ENCODE measurements around the gene ZBTB34.

ZBTB34 gene

DNA sequence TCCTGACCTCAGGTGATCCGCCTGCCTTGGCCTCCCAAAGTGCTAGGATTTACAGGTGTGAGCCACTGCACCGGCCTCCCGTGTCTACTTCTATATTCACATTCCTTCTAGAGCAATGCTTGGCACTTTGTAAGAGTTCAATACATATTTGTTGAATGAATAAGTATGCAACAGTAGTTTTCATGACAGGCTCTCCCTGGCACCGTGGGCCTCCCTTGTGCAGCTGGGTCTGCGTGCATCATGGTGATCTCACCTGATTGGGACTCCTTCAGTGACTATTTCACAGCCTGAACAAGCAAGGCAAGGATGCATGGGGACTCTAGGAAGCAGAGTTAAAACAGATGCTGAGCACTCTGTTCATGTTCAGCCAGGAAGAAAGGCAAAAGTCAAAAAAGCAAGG is 6.8 kb upstream of the ZBTB34 start:
- Mint-ChIP-seq H3K27me3 (ENCODE audit: low read depth) (peaks cover 60% of the 10 kb centered on the region), H3K27ac (no peak overlapping the region), H3K4me1 (ENCODE audit: low read depth) (no peaks in the 10 kb centered on the region), H3K9me3 (no peaks in the 10 kb centered on the region), H3K4me3 (no peak overlapping the region), H3K36me3 (ENCODE audit: low read depth) (no peaks in the 10 kb centered on the region)

DNA sequence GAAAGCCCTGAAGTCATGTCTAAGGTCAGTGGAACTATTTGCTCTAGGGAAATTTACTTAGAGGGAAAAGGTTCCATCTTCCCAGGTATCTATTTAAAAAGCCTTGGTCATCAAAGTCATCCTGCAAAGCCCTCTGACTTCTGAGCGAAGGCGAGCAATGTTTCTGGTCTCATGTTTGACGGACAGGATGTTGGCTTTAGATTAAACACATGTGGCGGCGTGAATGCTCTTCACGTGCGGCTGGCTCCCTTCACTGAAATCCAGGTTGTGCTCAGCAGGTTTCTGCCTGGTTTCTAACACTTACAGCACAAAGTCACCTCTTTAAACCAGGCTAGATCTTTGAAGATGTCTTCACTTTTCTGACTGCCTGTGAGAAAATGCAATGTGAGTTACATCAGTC is 5.7 kb upstream of the ZBTB34 start:
- H3K9me3 Mint-ChIP-seq = no peaks in the 10 kb centered on the region
- no peak overlapping the region for H3K4me3 Mint-ChIP-seq
- H3K36me3 Mint-ChIP-seq (ENCODE audit: low read depth) = no peaks in the 10 kb centered on the region
- H3K27ac Mint-ChIP-seq = no peak overlapping the region
- H3K4me1 Mint-ChIP-seq (ENCODE audit: low read depth) = no peaks in the 10 kb centered on the region
- peaks cover 60% of the 10 kb centered on the region for H3K27me3 Mint-ChIP-seq (ENCODE audit: low read depth)

DNA sequence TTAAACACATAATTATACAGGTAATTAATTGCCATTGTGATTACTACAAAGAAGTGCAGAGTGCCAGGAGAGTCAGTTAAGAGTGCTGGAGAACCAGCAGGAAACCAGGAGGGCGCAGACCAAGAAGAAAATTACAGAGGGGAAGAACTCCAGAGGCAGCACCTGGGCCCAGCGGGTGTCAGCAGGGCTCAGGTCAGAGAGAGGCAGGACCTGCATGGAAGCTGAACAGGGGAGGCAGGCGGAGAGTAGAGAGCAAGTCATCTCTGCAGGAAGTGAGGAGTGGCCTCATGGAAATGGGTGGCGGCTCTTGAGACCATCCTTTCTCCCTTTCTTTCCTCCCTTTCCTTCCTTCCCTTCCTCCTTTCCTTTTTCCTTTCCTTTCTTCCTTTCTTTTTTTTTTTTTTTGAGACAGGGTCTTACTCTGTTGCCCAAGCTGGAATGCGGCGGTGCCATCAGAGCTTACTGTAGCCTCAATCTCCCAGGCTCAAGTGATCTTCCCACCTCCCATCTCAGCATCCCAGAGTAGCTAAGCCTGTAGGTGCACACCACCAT is 4.0 kb upstream of the ZBTB34 start:
- H3K4me3 Mint-ChIP-seq = no peak overlapping the region
- H3K27me3 Mint-ChIP-seq (ENCODE audit: low read depth) = peaks cover 56% of the 10 kb centered on the region
- no peaks in the 10 kb centered on the region for H3K36me3 Mint-ChIP-seq (ENCODE audit: low read depth)
- H3K27ac Mint-ChIP-seq = no peak overlapping the region
- H3K4me1 Mint-ChIP-seq (ENCODE audit: low read depth) = peaks cover 2% of the 10 kb centered on the region
- no peaks in the 10 kb centered on the region for H3K9me3 Mint-ChIP-seq

DNA sequence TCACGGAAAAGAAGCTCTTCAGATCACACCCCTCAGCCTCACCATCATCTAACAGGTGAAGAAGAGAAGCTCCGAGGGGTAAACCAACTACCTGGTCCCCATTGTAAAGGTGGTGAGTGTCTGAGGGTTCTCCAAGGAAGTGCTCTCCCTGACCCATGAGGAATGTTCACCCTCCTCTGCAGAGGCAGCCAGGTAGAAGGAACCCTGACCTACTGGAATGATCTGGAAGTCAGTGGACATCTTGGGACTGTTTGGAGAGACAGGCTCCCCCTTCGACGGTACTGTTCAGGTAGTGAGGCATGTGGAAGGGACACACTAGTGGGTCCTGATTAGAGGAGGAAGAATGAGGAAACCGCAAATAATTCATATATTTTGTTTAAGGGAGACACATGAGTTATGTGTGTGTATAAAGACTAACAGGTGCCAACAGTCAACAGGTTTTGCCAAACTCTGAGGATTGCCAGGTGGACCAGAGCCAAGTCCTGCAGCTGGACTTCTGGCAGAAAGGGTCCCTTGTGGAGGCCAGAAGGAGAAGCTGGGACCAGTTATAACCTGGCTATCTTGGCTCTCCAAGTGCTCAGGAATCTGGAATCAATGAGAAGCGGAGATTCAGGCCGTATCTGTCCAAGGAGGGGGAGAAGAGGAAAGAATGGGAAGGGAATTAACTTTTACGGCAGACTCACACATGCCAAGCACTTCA is 3.0 kb upstream of the ZBTB34 start:
- Mint-ChIP-seq H3K27me3 (ENCODE audit: low read depth) (peaks cover 46% of the 10 kb centered on the region), H3K4me3 (no peak overlapping the region), H3K36me3 (ENCODE audit: low read depth) (no peaks in the 10 kb centered on the region), H3K4me1 (ENCODE audit: low read depth) (peaks cover 13% of the 10 kb centered on the region), H3K9me3 (no peaks in the 10 kb centered on the region), H3K27ac (no peak overlapping the region)

DNA sequence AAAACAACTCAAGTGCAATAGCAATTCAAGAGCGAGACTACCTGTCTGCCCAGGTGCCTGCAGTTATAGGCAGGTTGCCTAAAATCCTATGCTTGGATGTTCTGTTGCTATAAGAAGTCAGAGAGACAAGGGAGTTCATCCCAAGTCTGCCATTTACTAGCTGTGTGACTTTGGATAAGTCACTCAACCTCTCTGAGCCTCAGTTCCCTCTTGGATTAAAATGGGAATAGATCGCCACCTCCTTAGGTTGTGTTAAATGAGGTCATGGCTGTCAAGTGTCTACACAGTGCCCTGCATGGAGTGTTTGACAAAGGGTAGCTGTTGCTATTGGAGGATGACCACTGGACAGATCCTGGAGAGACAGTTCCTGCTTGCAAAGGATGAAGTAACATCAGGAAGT is 1.3 kb upstream of the ZBTB34 start:
- Mint-ChIP-seq H3K4me1 (ENCODE audit: low read depth) (peaks cover 21% of the 10 kb centered on the region), H3K27me3 (ENCODE audit: low read depth) (peaks cover 34% of the 10 kb centered on the region), H3K4me3 (peak overlapping the region; percentile 82), H3K27ac (peak overlapping the region; percentile 82), H3K9me3 (no peaks in the 10 kb centered on the region), H3K36me3 (ENCODE audit: low read depth) (no peaks in the 10 kb centered on the region)

DNA sequence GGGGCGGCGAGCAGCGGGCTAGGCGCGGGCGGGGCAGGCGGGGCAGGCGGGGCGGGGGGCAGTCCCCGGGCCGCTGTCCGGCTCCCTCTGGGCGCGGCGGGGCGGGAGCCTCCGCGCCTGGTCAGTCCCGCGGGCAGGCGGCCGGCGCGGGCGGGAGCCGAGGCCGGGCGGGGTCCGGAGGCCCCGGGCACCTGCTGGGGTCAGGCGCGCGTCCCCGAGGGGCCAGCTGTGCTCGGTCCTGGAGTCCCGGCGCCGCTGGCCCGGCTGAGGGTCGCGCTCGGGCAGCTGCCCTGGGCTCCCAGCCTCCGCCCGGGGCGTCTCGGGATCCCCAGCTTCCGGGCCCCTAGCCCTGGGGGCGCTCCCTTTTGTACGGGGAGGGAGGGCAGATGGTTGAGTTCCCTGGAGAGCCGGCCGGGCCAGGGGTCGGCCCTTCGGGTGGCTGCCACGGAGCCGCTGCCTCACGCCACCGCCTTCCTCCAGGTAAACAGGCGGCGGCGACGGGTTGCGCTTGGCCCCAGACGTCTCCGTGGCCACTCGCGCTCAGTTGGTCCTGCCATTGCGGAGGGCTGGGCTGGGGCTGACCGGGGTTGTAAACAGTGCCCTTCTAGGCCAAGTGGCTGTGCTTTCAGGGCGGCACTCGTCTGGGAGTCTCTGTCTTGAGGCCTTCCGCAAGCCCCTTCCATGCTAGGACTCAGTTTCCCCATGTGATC is 473 bp downstream of the ZBTB34 start:
- H3K4me1 Mint-ChIP-seq (ENCODE audit: low read depth) = peaks cover 21% of the 10 kb centered on the region
- peaks cover 5% of the 10 kb centered on the region for H3K36me3 Mint-ChIP-seq (ENCODE audit: low read depth)
- peaks cover 21% of the 10 kb centered on the region for H3K27me3 Mint-ChIP-seq (ENCODE audit: low read depth)
- no peaks in the 10 kb centered on the region for H3K9me3 Mint-ChIP-seq
- peak overlapping the region; percentile 92 for H3K4me3 Mint-ChIP-seq
- H3K27ac Mint-ChIP-seq = peak overlapping the region; percentile 86

DNA sequence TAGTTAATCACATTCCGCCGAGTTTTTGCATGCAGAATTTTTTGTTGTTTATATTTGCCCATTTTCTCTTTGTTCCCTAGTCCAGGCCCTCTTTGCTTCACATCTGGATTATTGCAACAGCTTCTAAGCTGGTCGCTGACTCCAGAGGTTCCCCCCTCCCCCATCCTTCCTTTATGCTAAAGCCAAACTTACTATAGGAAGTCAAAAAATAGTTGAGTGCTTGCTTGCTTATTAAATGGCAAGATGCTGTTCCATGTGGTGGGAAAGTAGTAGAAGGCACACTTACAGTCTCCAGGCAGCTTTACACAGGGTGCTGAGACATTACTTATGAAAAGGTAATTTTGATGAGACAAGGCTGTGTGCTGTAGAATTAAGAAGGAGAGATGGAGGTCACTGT is 1.3 kb downstream of the ZBTB34 start:
- H3K27ac Mint-ChIP-seq = peak overlapping the region; percentile 86
- H3K36me3 Mint-ChIP-seq (ENCODE audit: low read depth) = peaks cover 11% of the 10 kb centered on the region
- H3K4me1 Mint-ChIP-seq (ENCODE audit: low read depth) = peaks cover 21% of the 10 kb centered on the region
- no peaks in the 10 kb centered on the region for H3K9me3 Mint-ChIP-seq
- H3K4me3 Mint-ChIP-seq = peak overlapping the region; percentile 92
- peaks cover 16% of the 10 kb centered on the region for H3K27me3 Mint-ChIP-seq (ENCODE audit: low read depth)

DNA sequence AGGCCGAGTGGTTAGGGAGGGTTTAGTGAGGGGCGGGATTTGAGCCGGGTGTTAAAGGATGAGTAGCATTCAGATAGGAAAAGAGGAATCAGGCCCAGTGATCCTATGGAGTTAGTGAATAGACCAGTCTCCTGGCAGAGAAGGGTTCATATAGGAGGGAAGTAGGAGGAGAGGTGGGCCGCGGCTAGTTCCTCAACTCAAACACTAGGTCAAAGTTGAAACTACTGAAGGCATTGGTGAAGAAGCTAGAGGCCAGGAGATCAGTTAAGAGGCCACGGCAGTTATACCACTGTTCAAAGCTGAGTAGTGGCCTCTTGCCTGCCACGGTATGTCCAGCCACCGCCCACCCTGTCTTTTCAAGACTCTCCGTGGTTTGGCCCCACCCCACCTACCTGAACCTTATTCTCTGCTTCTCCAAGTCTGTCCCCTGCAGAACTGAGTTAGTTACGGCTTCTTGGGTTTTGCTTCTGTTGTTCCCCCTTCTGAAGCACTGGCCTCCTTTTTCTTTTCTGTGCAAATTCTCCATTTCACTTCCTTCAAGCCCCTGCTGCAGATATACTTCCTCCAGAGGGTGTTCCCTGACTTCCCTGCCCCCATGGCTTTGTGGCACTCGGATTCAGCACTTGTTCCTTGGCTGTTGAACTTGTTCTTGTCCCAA is 1.8 kb downstream of the ZBTB34 start:
- Mint-ChIP-seq H3K4me3 (peak overlapping the region; percentile 92), H3K27me3 (ENCODE audit: low read depth) (peaks cover 13% of the 10 kb centered on the region), H3K36me3 (ENCODE audit: low read depth) (peaks cover 14% of the 10 kb centered on the region), H3K27ac (peak overlapping the region; percentile 12), H3K9me3 (no peaks in the 10 kb centered on the region), H3K4me1 (ENCODE audit: low read depth) (peaks cover 21% of the 10 kb centered on the region)

DNA sequence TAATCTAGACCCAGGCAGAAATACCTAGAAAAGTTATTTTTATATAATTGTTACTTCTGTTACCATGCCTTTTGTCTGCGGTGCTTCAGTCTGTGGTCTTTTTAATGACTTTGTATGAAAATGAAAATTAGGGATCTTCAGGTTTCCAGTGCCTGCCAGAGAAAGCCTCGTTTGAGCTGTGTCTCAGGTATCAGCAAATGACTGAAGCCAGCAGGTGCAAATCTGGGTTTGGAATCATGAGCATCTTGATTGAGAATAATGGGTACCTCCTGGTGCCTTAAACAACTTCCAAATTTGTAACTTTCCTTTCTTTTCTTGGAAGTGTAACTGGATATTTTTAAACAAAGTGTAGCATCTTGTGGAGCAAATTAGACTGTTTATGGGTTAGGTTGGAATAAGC is 4.3 kb downstream of the ZBTB34 start:
- Mint-ChIP-seq H3K27ac (no peak overlapping the region), H3K36me3 (ENCODE audit: low read depth) (peaks cover 24% of the 10 kb centered on the region), H3K4me3 (no peak overlapping the region), H3K4me1 (ENCODE audit: low read depth) (peaks cover 21% of the 10 kb centered on the region), H3K9me3 (no peaks in the 10 kb centered on the region), H3K27me3 (ENCODE audit: low read depth) (no peaks in the 10 kb centered on the region)

DNA sequence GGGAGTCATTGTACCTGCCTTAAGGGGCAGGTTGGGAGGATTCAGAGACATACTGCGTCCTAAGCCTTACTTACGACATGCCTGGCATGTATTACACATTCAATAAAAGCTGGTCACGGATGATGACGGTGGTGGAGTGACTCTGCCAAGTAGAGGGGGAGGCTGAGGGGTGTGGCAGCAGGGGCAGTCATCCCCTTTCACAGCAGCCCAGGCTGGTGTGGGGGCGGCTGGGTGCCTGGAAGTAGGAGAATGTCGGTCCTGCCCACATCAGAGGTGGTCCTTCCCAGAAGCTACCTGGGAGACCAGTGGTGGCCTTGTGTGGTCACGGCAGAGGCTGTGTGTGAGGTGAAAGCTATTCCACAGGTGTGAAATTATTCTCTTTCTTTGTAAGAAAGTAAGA is 8.9 kb downstream of the ZBTB34 start:
- no peak overlapping the region for H3K4me3 Mint-ChIP-seq
- H3K4me1 Mint-ChIP-seq (ENCODE audit: low read depth) = peaks cover 4% of the 10 kb centered on the region

DNA sequence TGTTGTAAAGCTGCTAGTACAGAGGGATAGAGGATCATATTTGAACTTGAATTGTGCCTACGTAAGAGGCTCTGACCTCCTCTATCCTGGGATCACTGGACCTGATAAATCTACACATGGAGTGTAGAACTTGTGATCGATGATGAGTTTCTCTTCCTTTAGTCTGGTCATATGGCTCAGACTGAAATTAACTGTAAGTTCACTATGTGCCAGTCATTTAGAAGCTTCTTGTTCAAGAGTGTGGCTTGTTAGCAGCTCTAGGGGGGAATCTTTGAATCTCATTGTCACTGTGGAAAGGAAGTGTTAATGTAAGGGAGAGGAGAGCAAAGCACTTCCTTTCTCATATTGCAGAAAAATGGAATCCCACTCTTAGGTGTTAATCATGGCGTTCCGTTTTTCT is 12.1 kb downstream of the ZBTB34 start:
- H3K4me1 Mint-ChIP-seq (ENCODE audit: low read depth) = peaks cover 18% of the 10 kb centered on the region

More for the DNA sequence above, 8.9 kb downstream of the ZBTB34 start:
- Mint-ChIP-seq H3K27ac (no peak overlapping the region), H3K9me3 (no peaks in the 10 kb centered on the region), H3K36me3 (ENCODE audit: low read depth) (peaks cover 24% of the 10 kb centered on the region), H3K27me3 (ENCODE audit: low read depth) (no peaks in the 10 kb centered on the region)

DNA sequence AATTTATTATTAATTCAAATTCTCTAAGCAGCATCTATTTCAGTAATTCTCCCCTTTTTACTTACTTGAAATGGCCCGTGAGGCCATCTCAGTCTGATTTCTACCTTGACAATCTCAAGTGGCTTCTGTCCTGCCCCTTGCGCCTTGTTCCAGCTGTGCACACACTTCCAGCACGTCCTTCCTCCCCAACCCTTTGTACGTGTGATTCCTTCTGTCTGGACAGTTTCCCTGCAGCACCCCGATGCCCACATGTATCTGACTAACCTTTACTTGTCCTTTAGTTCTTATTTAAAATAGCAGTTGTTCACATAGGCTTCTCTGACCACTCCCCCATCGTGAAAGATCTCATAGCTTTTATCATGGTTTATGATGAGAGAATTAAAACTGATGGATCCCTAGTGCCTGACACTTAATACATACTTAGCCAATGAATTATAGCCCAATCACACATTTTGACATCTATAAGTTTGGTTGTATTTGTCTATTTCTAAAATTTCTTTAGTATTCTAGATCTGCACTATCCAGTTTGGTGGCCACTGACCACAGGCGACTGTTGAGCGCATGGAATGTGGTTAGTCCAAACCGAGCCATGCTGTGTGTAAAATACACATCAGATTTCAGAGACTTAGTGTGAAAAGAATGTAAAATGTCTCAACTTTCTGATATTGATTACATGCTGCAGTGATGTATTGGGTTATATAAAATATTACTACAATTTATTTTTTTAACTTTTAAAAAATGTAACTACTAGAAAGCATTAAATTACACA is 14.3 kb downstream of the ZBTB34 start:
- no peaks in the 10 kb centered on the region for H3K9me3 Mint-ChIP-seq
- no peak overlapping the region for H3K4me3 Mint-ChIP-seq
- peaks cover 13% of the 10 kb centered on the region for H3K36me3 Mint-ChIP-seq (ENCODE audit: low read depth)
- no peak overlapping the region for H3K27ac Mint-ChIP-seq
- peaks cover 18% of the 10 kb centered on the region for H3K4me1 Mint-ChIP-seq (ENCODE audit: low read depth)
- H3K27me3 Mint-ChIP-seq (ENCODE audit: low read depth) = no peaks in the 10 kb centered on the region

More for the DNA sequence above, 12.1 kb downstream of the ZBTB34 start:
- H3K9me3 Mint-ChIP-seq = no peaks in the 10 kb centered on the region
- no peak overlapping the region for H3K4me3 Mint-ChIP-seq
- no peaks in the 10 kb centered on the region for H3K27me3 Mint-ChIP-seq (ENCODE audit: low read depth)
- peaks cover 15% of the 10 kb centered on the region for H3K36me3 Mint-ChIP-seq (ENCODE audit: low read depth)
- H3K27ac Mint-ChIP-seq = no peak overlapping the region

DNA sequence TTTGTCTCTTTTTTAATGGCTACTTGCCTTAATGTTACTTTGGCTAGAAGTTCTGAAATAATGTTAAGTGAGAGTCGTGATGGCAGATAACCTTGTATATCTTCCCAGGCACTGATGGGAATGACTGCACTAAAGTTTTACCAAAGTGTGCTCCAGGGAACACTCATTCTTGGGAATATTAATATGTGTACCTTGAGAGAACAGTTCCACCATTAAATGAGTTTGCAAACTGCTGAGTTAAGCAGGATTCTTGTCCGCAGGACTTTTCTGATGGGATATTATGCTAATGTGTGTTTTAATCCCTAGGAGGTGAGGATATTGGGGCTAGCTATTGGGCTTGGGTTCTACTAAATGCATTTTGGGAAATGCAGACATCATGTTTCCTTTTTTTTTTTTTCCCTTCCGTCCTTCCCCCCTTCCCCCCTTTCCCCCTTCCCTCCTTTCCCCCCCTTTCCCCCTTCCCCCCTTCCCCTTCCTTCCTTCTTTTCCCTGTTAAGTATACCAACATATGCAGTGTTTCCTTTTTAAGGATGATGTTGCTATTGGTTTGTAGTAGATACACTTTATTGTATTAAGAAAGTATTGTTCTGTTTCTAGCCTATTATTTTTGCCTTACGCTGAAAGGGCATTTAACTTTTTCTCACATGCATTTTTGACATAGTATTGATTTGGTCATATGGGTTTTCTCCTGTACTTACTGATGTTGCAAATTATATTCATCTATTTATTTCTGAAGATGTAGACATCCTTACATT is 15.5 kb downstream of the ZBTB34 start:
- Mint-ChIP-seq H3K4me1 (ENCODE audit: low read depth) (peaks cover 18% of the 10 kb centered on the region), H3K9me3 (no peaks in the 10 kb centered on the region), H3K36me3 (ENCODE audit: low read depth) (peaks cover 21% of the 10 kb centered on the region), H3K4me3 (no peak overlapping the region), H3K27ac (peak overlapping the region; percentile 47), H3K27me3 (ENCODE audit: low read depth) (no peaks in the 10 kb centered on the region)

Measured in T-helper 1 cell treated with Interleukin-12 subunit alpha and Interleukin-12 subunit beta and Interleukin-4 antibody, amounts not matched to agents 30 μg/mL and 1 μg/mL, for 36 hours (primary cell).